Endothelial cell of umbilical vein (primary cell): Measurements from ENCODE around the gene MTX1.

Experiments used
- CTCF ChIP-seq, 2 donors: IDR thresholded peaks; 1 replicate in 1 of 2; 2 replicates in 1 of 2; pipeline ENCODE4 v1.5.1; 2011; ENCODE audit warnings: low read length in 2 of 2, mild to moderate bottlenecking in 2 of 2, moderate library complexity in 2 of 2, control low read depth in 1 of 2, inconsistent platforms in 1 of 2, low read depth in 1 of 2; ENCODE audit not compliant: insufficient read depth in 1 of 2; ENCODE audit errors: extremely low read depth in 1 of 2
- POLR2A ChIP-seq: IDR thresholded peaks from 2 replicates; pipeline ENCODE4 v1.6.1; 2012; ENCODE audit warnings: low read depth, mild to moderate bottlenecking, control low read depth, low read length

- TF ChIP-seq CTCF (IDR thresholded peaks at IDR 0.05; ENCODE audit: extremely low read depth in 1 of 2, insufficient read depth in 1 of 2, low read depth in 1 of 2, low read length in 2 of 2) (no peak), POLR2A (no peak)
Observed at GRCh38 chr1:155223047-155223446, 14.6 kb downstream of the MTX1 start.
